ENCODE measurements around the gene THEMIS2.
"Not testable (repeated sequence)": the region's sequence is repeated elsewhere in the genome, so short reads cannot be mapped to it uniquely, and the experiment has no call there.

Gene THEMIS2

GRCh38 chr1:27858072-27858948, 14.0 kb upstream of the THEMIS2 start:
- peak; percentile 38 for TF ChIP-seq POLR2A (IDR thresholded peaks at IDR 0.05; ENCODE audit: low read length)
- TF ChIP-seq GATA1 (IDR thresholded peaks at IDR 0.05; ENCODE audit: low read depth, low read length), result no peak

GRCh38 chr1:27858949-27859576, 13.3 kb upstream of the THEMIS2 start:
- DNase-seq, result no peak
- TF ChIP-seq GATA1 (IDR thresholded peaks at IDR 0.05; ENCODE audit: low read depth, low read length), result no peak
- TF ChIP-seq POLR2A (IDR thresholded peaks at IDR 0.05; ENCODE audit: low read length), result no peak

More at GRCh38 chr1:27858072-27858948, 14.0 kb upstream of the THEMIS2 start:
- peak; percentile 89 to 93 for DNase-seq

GRCh38 chr1:27861436-27861835, 10.9 kb upstream of the THEMIS2 start:
- TF ChIP-seq GATA1 (IDR thresholded peaks at IDR 0.05; ENCODE audit: low read depth, low read length) (no peak), POLR2A (IDR thresholded peaks at IDR 0.05; ENCODE audit: low read length) (no peak)

GRCh38 chr1:27862004-27862403, 10.3 kb upstream of the THEMIS2 start:
- TF ChIP-seq POLR2A (IDR thresholded peaks at IDR 0.05; ENCODE audit: low read length), result no peak
- no peak for TF ChIP-seq GATA1 (IDR thresholded peaks at IDR 0.05; ENCODE audit: low read depth, low read length)
- no peak for DNase-seq

More at GRCh38 chr1:27861436-27861835, 10.9 kb upstream of the THEMIS2 start:
- no peak for DNase-seq

DNA sequence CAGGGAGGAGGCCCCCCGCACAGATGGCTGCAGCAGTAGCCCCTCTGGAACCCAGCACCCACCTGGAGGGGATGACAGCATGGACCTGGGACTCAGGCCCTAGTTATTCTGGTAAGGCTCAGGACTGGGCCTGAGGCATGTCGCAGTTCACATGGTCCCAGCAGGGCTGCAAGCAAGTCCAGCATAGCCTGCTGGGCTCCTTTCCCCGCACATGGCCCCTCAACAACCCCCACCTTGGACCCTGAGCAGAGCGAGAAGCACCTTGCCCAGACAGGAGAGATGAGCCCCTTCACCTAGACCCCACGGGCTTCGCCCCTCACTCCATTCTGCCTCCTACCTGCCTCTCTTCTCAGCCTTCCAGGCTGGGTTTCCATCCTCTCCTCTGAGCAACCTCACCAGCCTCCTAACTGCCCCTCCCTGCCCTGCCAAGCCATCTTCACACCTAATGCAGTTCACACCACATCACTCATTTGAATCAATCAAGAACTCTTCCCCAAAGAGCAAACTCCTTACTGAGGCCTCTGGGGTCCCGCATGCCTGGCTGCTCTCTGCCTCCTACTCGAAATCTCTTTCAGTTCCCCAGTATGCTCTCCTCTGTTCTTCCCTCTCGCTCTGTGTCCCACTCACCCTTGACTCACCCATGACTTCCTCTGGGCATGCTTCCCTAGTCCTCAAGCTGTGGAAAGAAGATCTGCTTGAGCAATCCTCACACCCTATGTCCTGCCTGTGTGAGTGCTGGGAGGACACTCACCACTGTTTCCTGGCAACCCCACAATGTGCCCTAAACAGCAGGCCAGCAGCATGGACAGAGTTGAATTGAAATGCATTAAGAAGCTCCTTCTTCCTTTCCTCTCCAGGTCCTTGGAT, 9.4 kb upstream of the THEMIS2 start:
- TF ChIP-seq GATA1 (IDR thresholded peaks at IDR 0.05; ENCODE audit: low read depth, low read length) (no peak), POLR2A (IDR thresholded peaks at IDR 0.05; ENCODE audit: low read length) (no peak)
- DNase-seq, result peak in 1 of 2 experiments; percentile 60

DNA sequence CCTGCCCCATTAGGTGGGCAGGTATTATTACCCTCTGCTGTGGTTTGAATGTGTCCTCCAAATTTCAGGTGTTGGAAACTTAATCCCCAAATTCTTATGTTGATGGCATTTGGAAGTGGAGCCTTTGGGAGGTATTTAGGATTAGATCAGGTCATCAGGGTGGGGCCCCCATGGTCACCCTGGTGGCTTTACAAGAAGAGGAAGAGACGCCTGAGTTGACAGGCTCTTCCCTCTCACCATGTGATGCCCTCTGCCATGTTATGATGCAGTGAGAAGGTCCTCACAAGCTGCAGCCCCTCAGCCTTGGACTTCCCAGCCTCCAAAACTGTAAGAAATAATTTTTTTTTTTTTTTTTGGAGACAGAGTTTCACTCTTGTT, 8.8 kb upstream of the THEMIS2 start:
- DNase-seq, result peak in 1 of 2 experiments; percentile 51
- TF ChIP-seq POLR2A (IDR thresholded peaks at IDR 0.05; ENCODE audit: low read length) (no peak), GATA1 (IDR thresholded peaks at IDR 0.05; ENCODE audit: low read depth, low read length) (no peak)

- DNase-seq, result no peak
- no peak for TF ChIP-seq GATA1 (IDR thresholded peaks at IDR 0.05; ENCODE audit: low read depth, low read length)
Measured at GRCh38 chr1:27864264-27864895, 8.0 kb upstream of the THEMIS2 start.

- TF ChIP-seq GATA1 (IDR thresholded peaks at IDR 0.05; ENCODE audit: low read depth, low read length), result no peak
- TF ChIP-seq POLR2A (IDR thresholded peaks at IDR 0.05; ENCODE audit: low read length), result no peak
- DNase-seq, result no peak
Measured at GRCh38 chr1:27865821-27866220, 6.5 kb upstream of the THEMIS2 start.

- TF ChIP-seq GATA1 (IDR thresholded peaks at IDR 0.05; ENCODE audit: low read depth, low read length) (no peak), POLR2A (IDR thresholded peaks at IDR 0.05; ENCODE audit: low read length) (no peak)
- peak in 1 of 2 experiments; percentile 43 for DNase-seq
Measured at GRCh38 chr1:27868556-27868931, 3.8 kb upstream of the THEMIS2 start.

DNA sequence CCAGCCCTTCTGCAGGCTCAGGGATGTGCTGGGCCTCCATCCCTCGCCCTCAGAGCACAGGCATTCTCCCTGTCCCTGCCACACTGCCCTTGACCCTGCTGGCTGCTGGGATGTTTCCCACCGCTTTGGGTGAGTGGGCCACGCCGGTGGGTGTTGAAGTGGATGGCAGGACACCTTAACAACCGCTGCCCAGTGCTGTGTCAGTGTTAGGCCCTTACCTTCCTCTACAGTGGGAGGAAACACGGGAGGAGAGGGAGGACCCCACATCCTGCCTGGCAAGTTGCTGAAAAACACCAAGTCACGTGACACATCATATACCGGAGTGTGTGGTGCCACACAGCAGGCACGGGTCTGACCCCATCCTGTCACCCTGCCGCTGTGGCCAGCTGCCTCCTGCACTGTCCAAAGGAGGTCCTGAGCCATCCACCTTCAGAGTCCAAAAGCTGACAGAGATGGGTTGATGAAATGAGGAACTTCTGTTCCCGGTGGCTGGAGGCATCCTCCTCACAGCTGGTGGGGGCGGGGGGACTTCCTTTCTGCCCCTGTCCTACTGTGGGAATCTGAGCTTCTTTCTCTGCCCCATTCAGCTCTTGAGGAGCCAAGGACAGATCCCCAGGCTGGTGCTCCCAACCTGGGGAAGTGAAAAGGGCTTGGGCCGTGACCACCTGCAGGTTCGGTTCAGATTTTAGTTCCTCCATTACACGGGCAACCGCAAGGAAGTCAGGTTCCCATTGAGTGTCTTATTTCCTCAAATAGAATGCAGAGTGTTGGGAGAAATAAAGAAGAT, 3.2 kb upstream of the THEMIS2 start:
- peak in 1 of 2 experiments; percentile 56 for DNase-seq
- TF ChIP-seq GATA1 (IDR thresholded peaks at IDR 0.05; ENCODE audit: low read depth, low read length) (no peak), POLR2A (IDR thresholded peaks at IDR 0.05; ENCODE audit: low read length) (peak; percentile 72)

GRCh38 chr1:27869719-27870085, 2.6 kb upstream of the THEMIS2 start:
- TF ChIP-seq GATA1 (IDR thresholded peaks at IDR 0.05; ENCODE audit: low read depth, low read length) (no peak), POLR2A (IDR thresholded peaks at IDR 0.05; ENCODE audit: low read length) (no peak)
- DNase-seq, result no peak

DNA sequence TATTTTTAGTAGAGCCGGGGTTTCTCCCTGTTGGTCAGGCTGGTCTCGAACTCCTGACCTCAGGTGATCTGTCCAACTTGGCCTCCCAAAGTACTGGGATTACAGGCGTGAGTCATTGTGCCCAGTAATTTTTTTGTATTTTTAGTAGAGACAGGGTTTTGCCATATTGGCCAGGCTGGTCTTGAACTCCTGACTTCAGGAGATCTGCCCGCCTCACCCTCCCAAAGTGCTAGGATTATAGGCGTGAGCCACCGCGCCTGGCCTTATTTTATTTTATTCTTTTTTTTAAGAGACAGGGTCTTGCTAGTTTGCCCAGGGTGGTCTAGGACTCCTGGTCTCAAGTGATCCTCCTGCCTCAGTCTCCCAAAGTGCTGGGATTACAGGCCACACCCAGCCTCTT, 1.3 kb upstream of the THEMIS2 start:
- not testable (repeated sequence) for DNase-seq
